ENCODE data around the gene SOD2. TPM values are rescaled to one million over a fixed set of nuclear protein-coding genes. Genes with fewer than 3 reads are reported as not detected.

The SOD2 gene
- total RNA-seq, 2 donors from 2014 or later, result 243 to 555 TPM

- Histone ChIP-seq H3K27ac (no peak overlapping the region), H3K27me3 (no peaks in the 10 kb centered on the region), H3K4me3 (no peak overlapping the region), H3K4me1 (peaks cover 0 to 22% of the 10 kb centered on the region in 2 donors), H3K36me3 (peaks cover 89% of the 10 kb centered on the region), H3K9me3 (no peaks in the 10 kb centered on the region)
- no peak for DNase-seq (ENCODE audit: low spot score)
- no peak for TF ChIP-seq CTCF (IDR thresholded peaks at IDR 0.05)
Measured at GRCh38 chr6:159682295-159682694, 10.7 kb downstream of the SOD2 start.

DNA sequence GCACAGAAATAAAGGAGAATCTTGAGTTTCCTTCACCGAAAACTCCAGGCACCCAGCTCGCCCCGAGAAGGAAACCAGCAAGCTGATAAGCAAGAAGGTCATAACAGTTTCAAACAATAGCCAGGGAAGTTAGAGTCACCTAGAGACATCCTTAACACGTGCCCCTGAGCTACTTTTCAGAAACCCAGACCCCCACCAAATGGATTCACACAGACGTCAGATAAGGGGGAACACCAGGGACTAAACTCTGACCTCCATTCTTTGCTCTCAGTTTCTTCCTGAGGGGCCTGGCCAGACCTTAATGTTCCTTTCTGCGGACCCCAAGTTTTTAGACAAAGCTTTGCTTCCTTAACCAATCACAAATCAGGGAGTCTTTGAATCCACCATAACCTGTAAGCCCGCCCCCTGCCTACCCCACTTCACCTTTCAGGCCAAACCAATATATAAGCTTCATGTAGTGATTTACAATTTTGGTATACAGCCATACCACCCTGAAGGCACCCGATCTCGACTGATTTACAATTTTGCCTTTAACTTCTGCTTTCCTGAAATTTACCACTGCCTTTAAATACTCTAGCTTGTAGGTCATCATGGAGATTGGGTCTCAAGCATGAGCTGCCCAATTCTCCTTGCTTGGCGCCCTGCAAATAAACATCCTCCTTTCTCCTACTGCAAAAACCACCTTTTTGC, 11.7 kb downstream of the SOD2 start:
- Histone ChIP-seq H3K27ac (no peak overlapping the region), H3K4me1 (peaks cover 0 to 22% of the 10 kb centered on the region in 2 donors), H3K4me3 (no peak overlapping the region), H3K27me3 (no peaks in the 10 kb centered on the region), H3K9me3 (no peaks in the 10 kb centered on the region), H3K36me3 (peaks cover 81% of the 10 kb centered on the region)
- DNase-seq (ENCODE audit: low spot score), result no peak
- no peak for TF ChIP-seq CTCF (IDR thresholded peaks at IDR 0.05)

DNA sequence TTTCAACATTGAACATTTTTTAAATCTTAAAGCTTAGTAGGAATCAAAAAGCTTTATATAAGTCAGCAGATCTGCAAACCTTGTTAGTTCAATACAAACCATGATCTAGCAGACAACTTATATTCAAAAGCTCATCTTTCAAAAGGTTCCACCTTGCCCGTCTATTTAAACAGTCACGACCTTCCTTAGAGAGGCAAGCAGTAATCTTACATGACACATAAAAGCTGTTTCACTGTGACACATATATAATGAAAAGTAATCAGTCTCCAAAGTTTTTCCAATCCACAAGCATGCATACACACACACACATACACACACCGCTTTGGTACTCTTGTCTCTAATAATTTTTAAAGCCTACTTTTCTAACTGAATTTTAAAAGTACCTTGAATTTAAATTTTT, 12.9 kb downstream of the SOD2 start:
- no peak for DNase-seq (ENCODE audit: low spot score)
- Histone ChIP-seq H3K4me3 (no peak overlapping the region), H3K27me3 (no peaks in the 10 kb centered on the region), H3K4me1 (peaks cover 0 to 22% of the 10 kb centered on the region in 2 donors), H3K27ac (no peak overlapping the region), H3K36me3 (peaks cover 72% of the 10 kb centered on the region), H3K9me3 (no peaks in the 10 kb centered on the region)
- TF ChIP-seq CTCF (IDR thresholded peaks at IDR 0.05), result no peak

DNA sequence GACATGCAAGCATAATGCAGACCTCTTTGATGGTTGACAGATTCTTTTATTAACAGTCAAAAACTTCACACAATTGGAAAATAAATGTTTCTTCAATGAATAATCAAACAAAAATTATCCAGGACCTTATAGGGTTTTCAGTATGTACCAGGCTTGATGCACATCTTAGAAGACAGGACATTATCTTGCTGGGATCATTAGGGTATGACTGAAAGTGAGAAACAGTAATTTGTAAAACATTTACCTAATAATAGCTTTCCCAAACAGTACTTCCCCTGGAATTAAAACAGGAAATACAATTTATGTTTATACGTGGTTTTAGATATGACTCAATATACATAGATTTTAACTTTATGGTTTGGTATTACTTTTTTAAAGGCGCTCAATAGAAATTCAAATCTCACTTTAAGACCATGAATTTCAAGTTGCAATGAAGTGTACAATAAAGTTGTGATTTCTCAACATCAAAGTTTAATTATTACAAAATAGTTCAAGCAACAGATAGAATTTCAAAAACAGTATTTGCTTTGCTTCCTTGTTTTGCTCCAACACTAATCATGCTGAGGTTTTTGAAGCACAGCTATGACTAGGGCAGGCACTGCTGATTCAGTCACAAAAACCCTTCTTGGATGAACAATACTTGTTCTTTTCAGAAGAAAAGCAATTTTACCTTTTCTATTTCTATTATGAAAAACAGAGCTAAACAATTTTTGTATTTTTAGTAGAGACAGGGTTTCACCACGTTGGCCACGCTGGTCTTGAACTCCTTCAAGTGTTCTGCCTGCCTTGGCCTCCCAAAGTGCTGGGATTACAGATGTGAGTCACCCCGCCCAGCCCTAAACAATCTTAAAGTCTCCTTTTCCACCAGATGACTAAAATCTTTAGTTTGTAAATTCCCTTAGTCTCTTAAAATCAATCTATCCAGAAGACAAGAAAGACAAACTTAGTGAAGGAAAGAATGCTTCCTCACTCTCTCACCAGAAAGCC, 13.7 kb downstream of the SOD2 start:
- Histone ChIP-seq H3K4me3 (no peak overlapping the region), H3K9me3 (no peaks in the 10 kb centered on the region), H3K27ac (peak overlapping the region in 1 of 2 donors; percentile 3), H3K27me3 (no peaks in the 10 kb centered on the region), H3K36me3 (peaks cover 66% of the 10 kb centered on the region), H3K4me1 (peaks cover 0 to 22% of the 10 kb centered on the region in 2 donors)
- no peak for TF ChIP-seq CTCF (IDR thresholded peaks at IDR 0.05)
- no peak for DNase-seq (ENCODE audit: low spot score)

GRCh38 chr6:159678574-159678973, 14.5 kb downstream of the SOD2 start:
- Histone ChIP-seq H3K36me3 (peaks cover 58% of the 10 kb centered on the region), H3K27me3 (no peaks in the 10 kb centered on the region), H3K4me1 (peaks cover 0 to 22% of the 10 kb centered on the region in 2 donors), H3K27ac (no peak overlapping the region), H3K4me3 (no peak overlapping the region), H3K9me3 (no peaks in the 10 kb centered on the region)
- TF ChIP-seq CTCF (IDR thresholded peaks at IDR 0.05), result no peak
- DNase-seq (ENCODE audit: low spot score), result no peak
